Endothelial cell of umbilical vein (primary cell): ENCODE data around the gene SIM2. TPM values are rescaled to one million over a fixed set of nuclear protein-coding genes. Genes with fewer than 3 reads are reported as not detected.

Source experiments
- BruUV-seq: library from RNA; stranded (reverse); fragments of 400-500 nt; replicated peaks from 2 replicates; lab custom pipeline; 2021; lab: Mats Ljungman, UMichigan
- CTCF ChIA-PET: fragments of 300-600, 350-600 bp; sonication (Branson Sonifier 250); formaldehyde crosslinking; loops from one replicate; lab custom pipeline; 2021; ENCODE audit warnings: antibody characterized with exemption, inconsistent platforms; lab: Charles Lee
- POLR2A ChIA-PET: fragments of 300-600, 350-600 bp; sonication (Branson Sonifier 250); formaldehyde crosslinking; loops from one replicate; lab custom pipeline; 2021; ENCODE audit warnings: antibody characterized with exemption, inconsistent platforms; lab: Charles Lee
- DNase-seq: peaks from one replicate; pipeline ENCODE4 v3.0.0-alpha.2; 2011; ENCODE audit warnings: low read depth, low spot score
- FAIRE-seq: peaks from 2 replicates; lab custom pipeline; 2011; peaks lifted over from hg19 to GRCh38; lab: Jason Lieb, UNC
- H2AFZ ChIP-seq: 2 replicates; pipeline ENCODE4 v1.6.0; 2012; ENCODE audit warnings: low read depth, low read length, control low read depth, inconsistent platforms
- H3K27ac ChIP-seq: 2 replicates; pipeline ENCODE4 v1.5.1; 2011; ENCODE audit warnings: low read depth, mild to moderate bottlenecking, control low read depth, low read length, moderate library complexity; ENCODE audit not compliant: insufficient read depth
- H3K27me3 ChIP-seq, 2 experiments: 2 replicates each; pipeline versions ENCODE4 v1.6.0 to v1.6.1; 2011; ENCODE audit warnings: low read length in 2 of 2, mixed read lengths in 1 of 2; ENCODE audit not compliant: control insufficient read depth in 2 of 2, insufficient read depth in 2 of 2
- H3K36me3 ChIP-seq, 2 experiments: 2 replicates in 1 of 2; 3 replicates in 1 of 2; pipeline ENCODE4 v1.5.1; 2011; ENCODE audit warnings: low read length in 2 of 2, mild to moderate bottlenecking in 1 of 2, moderate library complexity in 1 of 2; ENCODE audit not compliant: control insufficient read depth in 2 of 2, insufficient read depth in 2 of 2; ENCODE audit errors: extremely low read depth in 1 of 2
- H3K4me1 ChIP-seq: 3 replicates; pipeline ENCODE4 v1.5.1; 2011; ENCODE audit warnings: mild to moderate bottlenecking, low read length; ENCODE audit not compliant: control insufficient read depth, insufficient read depth; ENCODE audit errors: extremely low read depth
- H3K4me2 ChIP-seq: 2 replicates; pipeline ENCODE4 v1.6.1; 2011; ENCODE audit warnings: low read length, control low read depth, mixed read lengths; ENCODE audit not compliant: insufficient read depth
- H3K4me3 ChIP-seq, 3 experiments: fragments of 200-600 bp in 1 of 3; sonication (generic), shearing (Covaris generic) in 1 of 3; replicated peaks in 1 of 3; 2 replicates each; pipeline ENCODE4 v1.5.1; 2011 to 2016; ENCODE audit warnings: control low read depth in 3 of 3, low read length in 3 of 3, mild to moderate bottlenecking in 2 of 3, inconsistent platforms in 1 of 3, low read depth in 1 of 3, moderate library complexity in 1 of 3; ENCODE audit not compliant: insufficient read depth in 1 of 3
- H3K79me2 ChIP-seq: 2 replicates; pipeline ENCODE4 v1.6.0; 2012; ENCODE audit warnings: low read length, inconsistent platforms; ENCODE audit not compliant: control insufficient read depth, insufficient read depth
- H3K9ac ChIP-seq: replicated peaks from 2 replicates; pipeline ENCODE3; 2011; ENCODE audit warnings: low read length, control low read depth; ENCODE audit not compliant: insufficient read depth; ENCODE audit errors: extremely low read depth
- H3K9me1 ChIP-seq: replicated peaks from 3 replicates; pipeline ENCODE4 v1.6.0; 2011; ENCODE audit warnings: mild to moderate bottlenecking, low read length; ENCODE audit not compliant: control insufficient read depth, insufficient read depth; ENCODE audit errors: extremely low read depth
- H3K9me3 ChIP-seq: replicated peaks from 2 replicates; pipeline ENCODE4 v1.5.1; 2012; ENCODE audit warnings: low read length, inconsistent platforms; ENCODE audit not compliant: control insufficient read depth, insufficient read depth
- H4K20me1 ChIP-seq: replicated peaks from 2 replicates; pipeline ENCODE3; 2011; ENCODE audit warnings: mild to moderate bottlenecking, low read length; ENCODE audit not compliant: control insufficient read depth, insufficient read depth; ENCODE audit errors: extremely low read depth
- EZH2 ChIP-seq: IDR thresholded peaks from 2 replicates; pipeline ENCODE4 v1.6.1; 2012; ENCODE audit warnings: borderline replicate concordance, low read depth, mild to moderate bottlenecking, moderate library complexity, low read length, inconsistent platforms; ENCODE audit not compliant: severe bottlenecking
- GATA2 ChIP-seq: IDR thresholded peaks from 2 replicates; pipeline ENCODE4 v1.7.0; 2011; ENCODE audit warnings: low read depth, mild to moderate bottlenecking, moderate library complexity, mixed read lengths, low read length; ENCODE audit not compliant: insufficient read length, insufficient read depth
- POLR2A ChIP-seq: IDR thresholded peaks from 2 replicates; pipeline ENCODE4 v1.6.1; 2012; ENCODE audit warnings: low read depth, mild to moderate bottlenecking, control low read depth, low read length
- POLR2AphosphoS5 ChIP-seq: IDR thresholded peaks from 2 replicates; pipeline ENCODE4 v1.6.1; 2012; ENCODE audit warnings: low read depth, mild to moderate bottlenecking, control low read depth, low read length, moderate library complexity; ENCODE audit not compliant: insufficient read depth
- dilution Hi-C: fragments of 300-500 bp; cut with MboI; formaldehyde crosslinking; loops from one replicate; pipeline ENCODE4 v1.15.0; 2019; ENCODE audit warnings: low sequenced_read_pairs; ENCODE audit not compliant: extremely low pct_ligation_motif_present
- intact Hi-C: fragments of 100-400 bp; cut with micrococcal nuclease; formaldehyde crosslinking; loops from one replicate; pipeline ENCODE4 v1.10.0; 2022
- polyA plus RNA-seq, 4 experiments: library from polyadenylated mRNA; depleted of rRNA in 3 of 4; stranded (reverse) in 3 of 4; unstranded in 1 of 4; fragments of >200 nt; gene quantifications; 2 replicates each; pipeline versions ENCODE4 v1.2.1 to v1.2.3, GENCODE V29; 2011 to 2012; ENCODE audit warnings: missing spikeins in 1 of 4
- total RNA-seq: library from RNA; stranded (reverse); gene quantifications from 2 replicates; pipeline ENCODE4 v1.2.3, GENCODE V29; 2021
- TF ChIP-seq, protein P1 (sequence below): IDR thresholded peaks from 2 replicates; pipeline ENCODE4 v1.6.1; 2011; ENCODE audit not compliant: insufficient read depth, insufficient read length
- TF ChIP-seq, protein P2 (sequence below), 2 donors: IDR thresholded peaks; 1 replicate in 1 of 2; 2 replicates in 1 of 2; pipeline ENCODE4 v1.5.1; 2011; ENCODE audit warnings: low read length in 2 of 2, mild to moderate bottlenecking in 2 of 2, moderate library complexity in 2 of 2, control low read depth in 1 of 2, inconsistent platforms in 1 of 2, low read depth in 1 of 2; ENCODE audit not compliant: insufficient read depth in 1 of 2; ENCODE audit errors: extremely low read depth in 1 of 2

Gene SIM2
- total and polyA plus RNA-seq, 2 donors (not counting 3 experiments of a cell fraction or from before 2014, with no cell fraction given): not detected

DNA sequence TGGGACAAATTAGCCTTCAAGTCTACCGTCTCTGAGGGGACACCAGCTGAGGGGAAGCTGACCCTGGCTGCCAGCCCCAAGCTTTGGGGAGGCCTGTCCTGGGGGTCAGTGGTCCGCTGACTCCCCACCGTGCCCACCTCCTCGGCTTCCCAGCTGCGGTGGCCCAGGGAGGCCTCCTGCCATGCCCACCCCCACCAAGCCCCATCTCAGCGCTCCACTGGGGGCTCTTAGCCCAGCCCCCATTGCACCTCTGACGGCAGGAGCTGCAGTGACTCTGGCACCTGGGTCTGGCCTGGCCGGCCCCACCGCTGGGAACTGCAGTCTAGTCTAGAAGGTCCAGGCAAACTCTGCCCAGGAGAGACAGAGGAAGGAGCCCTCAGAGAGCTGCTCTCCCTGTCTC, 30.2 kb upstream of the SIM2 start:
- CTCF ChIA-PET: interaction anchor here (9.9 kb wide), 1 partner anchor 38 kb away, joined by 107 read pairs; no protein-coding TSS in a partner anchor
- H3K79me2 ChIP-seq: no peaks in the 10 kb centered on the region
- FAIRE-seq (no peak), DNase-seq (no peak)
- no peaks in the 10 kb centered on the region for H4K20me1 ChIP-seq
- intact Hi-C loops (no loop called here), dilution Hi-C loops (no loop called here)
- H3K4me2 ChIP-seq: no peak overlapping the region
- TF ChIP-seq POLR2A (no peak), GATA2 (no peak), POLR2AphosphoS5 (no peak), EZH2 (no peak)
- TF ChIP-seq, protein P1, sequence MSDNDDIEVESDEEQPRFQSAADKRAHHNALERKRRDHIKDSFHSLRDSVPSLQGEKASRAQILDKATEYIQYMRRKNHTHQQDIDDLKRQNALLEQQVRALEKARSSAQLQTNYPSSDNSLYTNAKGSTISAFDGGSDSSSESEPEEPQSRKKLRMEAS: no peak
- TF ChIP-seq, protein P2, sequence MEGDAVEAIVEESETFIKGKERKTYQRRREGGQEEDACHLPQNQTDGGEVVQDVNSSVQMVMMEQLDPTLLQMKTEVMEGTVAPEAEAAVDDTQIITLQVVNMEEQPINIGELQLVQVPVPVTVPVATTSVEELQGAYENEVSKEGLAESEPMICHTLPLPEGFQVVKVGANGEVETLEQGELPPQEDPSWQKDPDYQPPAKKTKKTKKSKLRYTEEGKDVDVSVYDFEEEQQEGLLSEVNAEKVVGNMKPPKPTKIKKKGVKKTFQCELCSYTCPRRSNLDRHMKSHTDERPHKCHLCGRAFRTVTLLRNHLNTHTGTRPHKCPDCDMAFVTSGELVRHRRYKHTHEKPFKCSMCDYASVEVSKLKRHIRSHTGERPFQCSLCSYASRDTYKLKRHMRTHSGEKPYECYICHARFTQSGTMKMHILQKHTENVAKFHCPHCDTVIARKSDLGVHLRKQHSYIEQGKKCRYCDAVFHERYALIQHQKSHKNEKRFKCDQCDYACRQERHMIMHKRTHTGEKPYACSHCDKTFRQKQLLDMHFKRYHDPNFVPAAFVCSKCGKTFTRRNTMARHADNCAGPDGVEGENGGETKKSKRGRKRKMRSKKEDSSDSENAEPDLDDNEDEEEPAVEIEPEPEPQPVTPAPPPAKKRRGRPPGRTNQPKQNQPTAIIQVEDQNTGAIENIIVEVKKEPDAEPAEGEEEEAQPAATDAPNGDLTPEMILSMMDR (IDR thresholded peaks at IDR 0.05; ENCODE audit: extremely low read depth in 1 of 2, insufficient read depth in 1 of 2, low read depth in 1 of 2, low read length in 2 of 2): no peak
- no peaks in the 10 kb centered on the region for H3K36me3 ChIP-seq
- H3K4me3 ChIP-seq: no peak overlapping the region
- H3K4me1 ChIP-seq: no peaks in the 10 kb centered on the region
- no peaks in the 10 kb centered on the region for H3K9me1 ChIP-seq
- no peaks in the 10 kb centered on the region for H3K9me3 ChIP-seq
- H2AFZ ChIP-seq: no peak overlapping the region
- H3K27ac ChIP-seq: no peak overlapping the region
- H3K27me3 ChIP-seq: peaks cover 9 to 22% of the 10 kb centered on the region in 2 experiments
- no peak overlapping the region for H3K9ac ChIP-seq
- BruUV-seq: no TSS peak
- POLR2A ChIA-PET: no interaction called here
